NCI-H128 (cell line): ENCODE results near the gene SLC9A9.
A peak's percentile ranks its signal among the peaks of the same experiment; 100 is the strongest.

ENCODE experiments used
- DNase-seq: peaks from one replicate; lab custom pipeline; 2025; ENCODE audit not compliant: unreplicated experiment; lab: John Stamatoyannopoulos, UW

Gene SLC9A9

DNA sequence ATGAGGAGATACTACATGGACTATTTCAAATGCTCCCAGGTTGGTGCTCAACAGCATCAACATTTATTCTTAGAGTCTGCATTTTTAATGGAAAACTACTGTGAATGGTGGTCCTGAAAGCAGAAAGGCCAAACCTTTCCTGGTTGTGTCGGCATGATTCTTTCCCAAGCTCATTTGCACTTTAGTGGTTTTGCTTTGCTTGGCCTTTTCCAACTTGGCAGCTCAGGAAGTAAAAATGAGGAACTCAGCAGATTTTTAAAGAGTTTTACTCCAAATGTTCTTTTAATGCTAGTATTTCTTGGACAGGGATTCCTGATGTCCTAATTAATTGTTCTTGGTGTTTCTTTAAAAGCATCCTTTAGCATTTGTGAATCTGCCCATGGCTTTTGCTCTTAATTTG, 197.4 kb downstream of the SLC9A9 start:
- DNase-seq: no peak

DNA sequence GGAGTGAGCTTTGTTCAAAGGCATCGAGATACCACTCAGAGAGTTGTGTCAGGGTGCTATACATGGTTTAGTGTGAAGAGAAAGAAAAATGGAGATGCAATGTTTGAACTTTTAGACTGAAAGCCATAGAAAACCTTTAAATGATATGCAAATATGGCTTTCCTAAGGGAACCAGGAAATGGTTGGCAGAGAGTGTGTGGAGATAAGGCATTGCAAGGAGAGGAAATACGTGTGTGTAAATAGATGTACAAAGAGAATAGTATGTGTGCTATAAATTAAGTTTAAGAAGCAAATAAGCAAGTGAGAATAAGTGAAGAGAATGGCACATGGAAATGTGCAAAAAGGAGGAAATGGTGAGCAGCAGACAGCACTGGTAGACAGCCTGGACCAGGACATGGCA, 198.1 kb downstream of the SLC9A9 start:
- DNase-seq: no peak

DNA sequence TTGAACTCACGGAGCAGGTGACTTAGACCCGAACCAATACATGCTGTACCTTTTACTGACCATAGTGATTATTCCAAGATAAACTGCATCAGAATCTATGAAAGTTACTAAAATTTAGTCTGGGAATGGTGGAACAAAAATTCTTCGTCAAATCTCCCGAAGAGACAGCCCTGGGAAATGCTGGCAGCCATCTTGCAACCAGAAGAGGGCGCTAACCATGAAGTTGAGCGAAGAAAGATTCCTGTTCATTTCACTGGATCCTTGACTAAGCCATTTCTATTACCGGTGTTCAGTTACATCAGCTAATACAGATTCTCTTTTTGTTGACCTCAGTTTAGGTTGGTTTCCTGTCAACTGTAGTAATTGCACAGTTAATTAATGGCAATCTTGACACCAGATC, 199.6 kb downstream of the SLC9A9 start:
- no peak for DNase-seq

DNA sequence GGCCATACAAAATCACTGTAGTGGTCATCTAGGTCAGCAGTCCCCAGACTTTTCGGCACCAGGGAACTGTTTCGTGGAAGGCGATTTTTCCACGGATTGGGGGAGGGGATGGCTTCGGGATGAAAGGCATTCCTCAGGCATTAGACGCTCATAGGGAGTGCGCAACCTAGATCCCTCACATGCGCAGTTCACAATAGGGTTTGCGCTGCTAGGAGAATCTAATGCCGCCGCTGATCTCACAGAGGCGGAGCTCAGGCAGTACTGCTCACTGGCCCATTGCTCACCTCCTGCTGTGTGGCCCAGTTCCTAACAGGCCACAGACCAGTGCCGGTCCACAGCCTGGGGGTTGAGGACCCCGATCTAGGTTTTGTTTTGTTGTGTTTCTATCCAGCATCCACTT, 200.1 kb downstream of the SLC9A9 start:
- DNase-seq: no peak

DNA sequence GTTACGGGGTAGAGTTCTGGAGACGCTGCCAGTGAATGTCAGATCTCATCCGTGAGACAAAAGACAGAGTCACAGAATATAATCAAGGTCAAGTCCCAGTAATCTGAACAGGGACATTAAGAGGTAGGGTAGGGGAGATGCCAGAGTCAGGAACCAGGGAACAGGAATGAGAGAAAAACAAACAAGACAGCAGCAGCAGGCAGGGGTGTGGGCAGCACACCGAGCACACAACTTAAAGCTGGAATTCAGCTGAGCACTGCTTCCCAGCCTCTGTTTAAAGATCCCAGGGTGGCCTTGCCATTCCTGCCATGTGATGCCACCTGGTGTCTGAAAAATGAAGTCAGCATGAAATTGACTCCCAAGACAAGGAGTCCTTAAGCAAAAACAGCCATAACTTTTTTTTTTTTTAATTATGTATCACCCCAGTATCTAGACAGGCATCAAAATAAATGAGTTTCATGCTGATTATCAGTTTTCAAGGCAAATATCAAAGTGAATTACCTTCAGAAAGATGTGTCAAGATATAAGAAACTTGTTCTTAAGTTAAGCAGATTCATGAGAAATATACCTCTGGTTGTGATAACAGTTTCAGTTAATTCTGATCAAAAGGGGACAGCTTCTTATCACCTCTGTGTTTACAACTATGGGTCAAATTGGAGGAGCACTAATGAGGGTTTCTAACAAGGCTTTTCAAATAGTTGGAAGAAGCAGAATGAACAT, 203.7 kb downstream of the SLC9A9 start:
- DNase-seq: peak; percentile 38

DNA sequence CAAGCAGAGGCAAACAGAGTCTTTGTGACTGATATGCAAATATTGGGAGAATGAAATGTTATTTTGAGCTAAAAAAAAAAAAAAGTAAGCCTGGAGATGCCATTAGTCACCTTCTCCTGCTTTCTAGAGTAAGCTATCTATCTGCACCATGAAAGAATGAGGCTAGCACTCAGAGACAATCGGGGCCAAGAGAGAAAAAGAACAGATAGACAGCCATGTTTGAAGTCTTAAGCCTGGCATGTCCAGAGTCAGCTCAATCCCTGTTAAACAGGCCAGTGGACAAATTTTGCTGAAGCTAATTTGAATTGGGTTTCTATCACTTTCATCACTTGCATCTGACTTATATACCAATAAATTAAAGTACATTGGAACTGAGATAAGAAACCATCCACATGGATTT, 204.4 kb downstream of the SLC9A9 start:
- DNase-seq: no peak

DNA sequence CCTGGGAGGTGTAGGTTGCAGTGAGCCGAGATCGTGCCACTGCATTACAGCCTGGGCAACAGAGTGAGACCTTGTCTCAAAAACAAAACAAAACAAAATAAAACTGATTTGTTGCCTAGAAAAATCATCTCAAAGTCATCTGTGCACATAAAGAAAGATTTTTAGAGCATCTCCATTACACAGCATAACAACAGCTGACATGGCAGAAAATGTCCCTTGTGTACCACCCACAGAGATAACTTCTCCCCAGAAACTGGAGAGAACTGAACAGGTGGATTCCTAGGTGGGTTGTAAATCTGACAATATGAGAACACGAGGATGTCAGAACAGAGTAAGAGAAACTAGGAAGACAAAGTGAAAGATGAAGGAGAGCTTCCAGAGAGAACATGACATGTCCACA, 207.5 kb downstream of the SLC9A9 start:
- DNase-seq: no peak

DNA sequence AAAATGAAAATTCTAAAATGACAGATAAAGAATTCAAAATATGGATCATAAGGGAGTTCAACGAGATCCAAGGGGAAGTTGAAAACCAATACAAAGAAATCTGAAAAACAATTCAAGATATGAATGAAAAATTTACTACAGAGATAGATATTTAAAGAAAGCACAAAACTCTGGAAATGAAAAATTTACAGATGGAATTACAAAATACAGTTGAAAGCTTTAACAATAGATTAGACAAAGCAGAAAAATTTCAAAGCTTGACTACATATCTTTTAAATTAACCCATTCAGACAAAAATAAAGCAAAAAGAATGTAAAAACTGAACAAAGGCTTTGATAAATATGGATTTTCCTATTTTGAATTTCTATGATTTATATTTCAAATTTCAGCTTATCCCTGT, 211.1 kb downstream of the SLC9A9 start:
- no peak for DNase-seq

DNA sequence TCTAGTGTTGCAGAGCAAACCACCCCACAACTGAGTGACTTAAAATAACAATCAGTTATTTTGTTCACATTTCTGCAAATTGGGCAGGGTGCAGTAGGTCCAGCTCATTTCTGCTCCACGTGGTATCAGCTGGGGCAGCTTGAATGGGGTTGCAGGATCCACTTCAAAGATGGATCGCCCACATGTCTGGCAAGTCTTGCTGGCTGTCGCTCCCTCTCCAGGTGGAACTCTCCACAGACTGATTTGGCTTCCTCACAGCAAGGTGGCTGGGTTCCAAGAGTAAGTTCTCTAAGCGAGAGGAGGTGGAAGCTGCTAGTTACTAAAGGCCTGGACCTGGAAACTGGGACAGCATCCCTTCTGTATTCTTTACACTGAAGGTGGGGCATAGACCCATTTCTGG, 213.3 kb downstream of the SLC9A9 start:
- no peak for DNase-seq

DNA sequence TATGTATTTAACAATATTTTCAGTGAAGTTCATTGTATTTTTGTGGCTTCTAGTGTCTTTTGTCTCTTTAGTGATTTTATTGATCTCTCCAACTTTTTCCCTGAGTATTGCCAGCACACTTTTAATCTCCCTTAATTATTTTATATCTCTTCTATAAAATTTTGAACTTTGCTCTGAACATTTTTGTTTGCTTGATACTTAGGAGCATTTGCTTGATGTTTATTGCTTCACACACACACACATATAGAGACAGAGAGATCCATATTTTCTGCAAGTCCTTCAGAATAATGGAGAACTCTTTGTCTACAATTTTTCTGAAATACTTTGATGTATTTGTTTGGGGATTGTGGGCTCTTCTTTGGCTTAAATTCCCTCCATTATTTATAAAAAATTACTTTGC, 213.8 kb downstream of the SLC9A9 start:
- DNase-seq: no peak

DNA sequence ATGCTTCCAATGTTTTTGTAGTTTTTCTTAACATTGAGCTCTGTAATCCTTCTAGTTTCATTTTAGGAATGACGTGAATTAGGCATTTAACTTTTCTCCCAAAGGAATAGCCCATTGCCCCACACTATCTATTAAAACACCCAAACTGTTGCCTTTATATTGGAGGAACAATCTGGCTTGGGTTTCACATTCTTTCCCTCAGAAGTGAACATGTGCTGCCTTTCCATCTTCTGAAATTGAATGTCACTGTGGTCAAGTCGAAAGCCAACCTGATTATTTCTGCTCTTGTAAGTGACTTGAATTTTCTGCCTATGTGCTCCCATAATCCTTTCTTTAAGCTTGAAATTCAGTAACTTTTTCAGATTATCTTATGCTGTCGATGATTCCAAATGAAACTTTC, 214.5 kb downstream of the SLC9A9 start:
- no peak for DNase-seq

DNA sequence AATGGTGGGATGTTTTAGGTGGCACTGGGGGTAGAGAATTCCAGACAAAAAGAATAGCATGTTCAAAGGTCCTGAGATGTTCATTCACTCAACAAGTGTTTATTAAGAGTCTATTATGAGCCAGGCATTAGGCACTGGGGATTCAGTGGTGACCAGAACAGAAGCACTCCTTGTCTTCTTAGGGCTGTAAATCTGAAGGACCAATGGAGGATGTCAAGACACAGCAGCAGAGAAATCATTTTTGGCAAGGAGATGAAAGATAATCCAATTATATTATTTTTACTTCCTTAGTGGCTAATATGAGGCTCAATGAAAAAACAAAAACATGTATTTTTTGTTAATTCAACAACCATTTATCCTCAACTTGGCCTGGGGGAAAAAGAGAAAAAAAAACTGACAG, 218.5 kb downstream of the SLC9A9 start:
- no peak for DNase-seq

DNA sequence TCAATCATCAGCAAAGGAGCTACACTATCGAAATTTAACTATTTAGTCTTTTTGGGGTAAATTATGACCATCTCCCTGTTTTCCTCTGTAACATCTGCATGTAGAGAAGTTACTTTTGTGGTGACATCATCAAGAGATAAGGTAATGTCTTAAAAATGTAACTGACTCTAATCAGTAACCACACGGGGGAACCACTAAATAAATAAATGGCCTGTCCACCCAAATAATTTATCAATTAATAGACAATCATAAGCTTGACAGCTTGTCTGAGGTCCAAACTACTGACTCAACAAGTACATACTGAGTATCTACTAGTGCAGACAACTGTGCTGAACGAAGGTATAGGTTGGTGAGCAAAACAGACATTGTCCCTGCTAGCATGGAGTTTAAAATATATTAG, 219.3 kb downstream of the SLC9A9 start:
- no peak for DNase-seq

DNA sequence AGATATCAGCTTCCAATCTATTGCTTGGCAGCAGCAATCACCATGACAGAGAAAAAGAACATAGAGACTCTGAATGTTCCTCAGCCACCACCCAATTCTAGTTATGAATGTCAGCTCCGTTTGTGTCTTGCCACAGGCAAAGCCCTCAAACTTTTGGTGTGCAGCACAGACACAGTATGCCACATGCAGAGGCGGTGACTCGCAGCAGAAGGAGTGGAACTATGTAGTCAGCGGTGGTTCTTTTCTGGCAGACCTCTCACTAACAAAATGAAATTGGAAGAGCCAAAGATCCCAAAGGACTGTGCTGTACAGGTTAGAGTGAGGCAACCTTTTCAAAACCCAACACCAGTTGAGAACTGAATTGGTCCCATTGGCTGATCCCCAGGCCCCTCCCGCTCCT, 220.9 kb downstream of the SLC9A9 start:
- no peak for DNase-seq

DNA sequence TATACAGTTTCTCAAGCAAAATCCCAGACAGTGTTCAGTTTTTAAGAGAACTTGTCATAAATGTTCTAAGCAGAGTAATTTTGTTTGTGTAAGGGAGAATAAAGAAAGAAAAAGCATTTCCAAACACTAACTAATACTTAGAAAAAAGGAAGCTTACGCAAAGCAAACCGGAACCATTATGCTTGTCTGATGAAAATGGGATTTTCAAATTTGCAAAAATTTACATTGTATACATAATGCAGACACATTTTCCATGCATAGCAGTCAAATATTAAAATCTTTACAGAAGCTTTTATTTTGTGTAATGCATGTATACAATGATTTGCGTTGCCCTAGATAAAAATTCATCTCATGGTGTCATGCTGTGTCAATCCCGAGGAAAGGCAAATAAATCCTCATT, 229.0 kb downstream of the SLC9A9 start:
- no peak for DNase-seq

DNA sequence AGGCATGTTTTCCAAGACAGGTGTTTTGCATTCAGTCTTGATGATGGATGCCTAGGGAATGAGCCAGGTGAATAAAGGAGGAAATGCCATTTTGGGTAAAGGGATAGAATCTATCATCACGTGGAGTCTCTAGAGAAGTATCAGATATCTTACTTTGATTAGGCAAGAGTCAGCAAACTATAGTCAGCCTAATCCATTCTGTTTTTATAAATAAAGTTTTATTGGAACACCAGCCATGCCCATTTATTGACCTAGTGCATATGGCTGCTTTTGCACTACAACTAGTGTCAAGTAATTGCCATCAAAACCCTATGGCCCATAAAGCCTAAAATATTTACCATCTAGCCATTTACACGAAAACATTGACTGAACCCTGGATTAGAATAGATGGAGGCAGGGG, 231.2 kb downstream of the SLC9A9 start:
- no peak for DNase-seq

DNA sequence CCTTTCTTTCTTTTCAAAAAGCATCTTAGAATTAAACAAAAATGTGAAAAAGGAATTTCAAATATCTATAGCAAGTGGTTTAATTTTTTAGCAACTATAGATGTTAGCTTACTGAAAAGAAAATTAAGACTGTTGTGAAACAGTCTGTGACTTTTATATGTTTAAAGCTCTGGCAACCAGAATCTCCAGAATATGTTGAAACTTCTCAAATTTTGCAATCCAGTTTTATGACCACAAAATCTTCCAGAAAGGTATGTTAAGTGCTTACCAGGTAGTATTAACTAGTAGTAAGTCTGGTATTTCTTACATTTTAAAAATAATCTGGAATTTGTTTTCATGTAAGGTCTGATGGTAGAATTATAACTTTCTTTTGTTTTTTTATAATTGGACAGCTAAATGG, 235.0 kb downstream of the SLC9A9 start:
- no peak for DNase-seq

DNA sequence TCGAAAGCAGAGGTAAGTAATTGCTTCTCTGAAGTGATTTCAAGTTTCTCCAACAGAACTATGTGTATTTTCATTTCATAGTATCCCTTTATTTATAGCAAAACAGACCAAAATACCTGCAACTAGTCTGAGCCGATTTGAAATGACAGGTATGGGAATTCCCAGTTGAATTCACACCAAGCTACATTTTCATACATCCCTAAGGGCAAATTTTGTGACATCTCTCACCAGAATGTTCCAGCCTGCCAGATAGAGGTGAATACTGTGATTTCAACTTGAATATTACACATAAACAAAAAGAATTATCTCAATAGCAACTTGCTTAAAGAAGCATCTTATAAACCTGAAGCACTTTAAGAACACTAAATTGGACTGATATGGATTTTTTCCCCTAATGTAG, 235.7 kb downstream of the SLC9A9 start:
- DNase-seq: no peak

DNA sequence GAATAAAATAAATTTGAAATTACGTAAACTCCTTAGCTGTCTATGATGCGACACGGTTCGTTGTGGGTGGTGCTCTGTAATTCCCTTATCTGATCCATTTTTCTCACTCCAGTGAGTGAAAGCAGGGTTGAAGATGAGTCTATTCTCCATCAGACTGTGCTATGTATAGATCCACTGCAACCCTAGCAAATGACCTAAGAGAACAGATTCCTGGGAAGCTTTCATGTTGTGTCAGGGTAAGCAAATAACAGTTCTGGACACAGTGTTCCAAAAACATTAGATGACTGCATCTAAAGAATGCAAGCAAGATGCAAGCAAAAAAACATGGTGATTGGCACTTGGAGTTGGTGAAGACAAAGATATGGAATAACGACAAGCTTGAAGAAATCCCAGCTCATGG, 239.3 kb downstream of the SLC9A9 start:
- DNase-seq: no peak

DNA sequence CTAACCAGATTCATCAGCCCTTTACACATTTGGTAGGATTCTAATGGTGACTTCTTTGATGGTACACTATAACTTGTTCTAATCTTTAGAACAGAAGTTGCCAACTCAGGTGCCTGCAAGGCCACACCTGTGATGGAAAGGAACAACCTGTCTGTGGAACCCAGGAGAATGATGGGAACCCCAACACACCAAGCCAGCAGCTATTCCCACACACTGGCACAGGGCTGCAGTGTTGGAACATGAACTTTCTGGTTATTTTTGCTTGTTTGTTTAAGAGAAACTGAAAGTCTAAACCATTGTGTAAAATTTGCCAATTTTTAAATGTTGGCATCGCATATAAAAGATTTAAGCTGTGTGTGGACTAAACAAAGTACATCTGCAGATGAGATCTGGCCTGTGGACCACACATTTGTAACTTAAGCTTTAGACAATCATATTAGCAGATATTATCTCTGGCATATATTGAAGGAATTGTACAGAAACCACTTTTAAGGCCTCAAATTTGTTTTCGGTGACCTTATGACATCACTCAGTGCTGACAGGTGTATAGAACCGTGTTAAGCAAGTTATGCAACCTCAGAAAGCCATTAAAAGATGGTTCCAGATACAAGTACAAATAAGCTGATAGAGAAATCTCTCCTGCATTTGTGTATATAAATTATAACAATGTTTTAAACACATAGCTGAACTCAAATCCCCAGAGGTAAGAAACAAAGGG, 242.9 kb downstream of the SLC9A9 start:
- DNase-seq: no peak

DNA sequence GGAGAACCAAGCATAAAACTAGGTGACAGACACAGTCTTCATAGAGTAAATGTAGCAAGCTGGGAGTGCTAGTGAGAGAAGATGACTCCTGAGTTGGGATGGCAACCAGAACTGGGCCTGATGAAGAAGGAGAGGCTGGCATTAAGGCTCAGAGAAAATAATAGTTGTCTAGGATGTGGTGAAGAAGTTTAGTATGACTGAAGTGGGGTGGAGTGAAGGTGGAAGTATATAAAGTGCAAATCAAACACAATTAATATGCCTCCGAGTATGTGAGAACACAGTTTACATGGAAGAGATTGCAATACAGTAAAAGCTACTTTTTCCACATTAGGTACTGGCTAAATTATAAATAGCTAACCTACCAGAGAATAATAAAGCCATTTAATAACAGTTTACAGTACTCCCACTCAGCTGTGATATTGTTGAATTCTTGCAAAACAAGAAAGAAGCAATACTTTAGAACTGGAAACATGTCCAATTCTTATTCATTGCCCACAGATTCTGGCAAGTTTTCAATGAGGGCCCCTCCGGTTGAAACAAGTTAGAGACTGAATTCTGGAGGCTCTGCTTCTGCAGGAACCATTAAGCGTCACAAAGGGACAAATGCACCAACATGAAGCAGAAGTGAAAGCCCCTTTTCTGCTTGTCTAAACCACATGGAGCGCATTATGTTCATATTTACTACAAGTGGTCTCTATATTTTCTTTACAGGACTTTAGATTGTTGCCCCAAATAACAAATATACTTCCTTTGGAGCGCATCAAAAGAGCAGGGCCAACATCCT, 243.7 kb downstream of the SLC9A9 start:
- no peak for DNase-seq

DNA sequence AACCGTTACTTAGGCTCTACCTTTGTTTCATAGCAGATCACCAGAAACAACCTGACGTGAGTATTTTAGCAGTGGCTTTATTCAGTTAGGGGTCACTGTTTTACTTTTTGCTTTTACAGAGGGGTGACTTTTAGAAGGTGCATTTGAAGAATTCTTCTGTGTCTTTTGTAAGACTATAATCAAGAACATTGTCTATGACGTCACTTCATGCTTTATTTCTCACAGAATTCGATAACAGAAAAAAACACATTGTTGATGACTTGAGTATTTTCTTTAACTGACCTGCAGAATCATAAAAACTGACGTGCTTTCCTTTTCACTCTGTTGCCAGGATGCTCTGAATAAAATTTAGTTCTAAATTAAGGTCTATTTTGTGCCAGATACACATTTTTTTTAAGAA, 244.5 kb downstream of the SLC9A9 start:
- DNase-seq: no peak
